Fibroblast of lung (primary cell): ENCODE data around the gene UGT2A2. TPM values are rescaled to one million over a fixed set of nuclear protein-coding genes. Genes with fewer than 3 reads are reported as not detected.

ENCODE experiments used
- DNase-seq, 2 donors: peaks; one replicate each; pipeline versions ENCODE4 v3.0.0 to v3.0.0-alpha.2; 2010; ENCODE audit warnings: low read depth in 2 of 2
- H2AFZ ChIP-seq: 2 replicates; pipeline ENCODE4 v1.5.1; 2012; ENCODE audit warnings: low read length, control low read depth, inconsistent platforms
- H3K27ac ChIP-seq: 2 replicates; pipeline ENCODE4 v1.5.1; 2011; ENCODE audit warnings: low read length, control low read depth; ENCODE audit not compliant: insufficient read depth
- H3K27me3 ChIP-seq: 2 replicates; pipeline ENCODE4 v1.5.1; 2011; ENCODE audit warnings: mild to moderate bottlenecking, low read length; ENCODE audit not compliant: control insufficient read depth, insufficient read depth
- H3K36me3 ChIP-seq: 2 replicates; pipeline ENCODE4 v1.5.1; 2011; ENCODE audit warnings: low read length; ENCODE audit not compliant: control insufficient read depth, insufficient read depth
- H3K4me1 ChIP-seq: 2 replicates; pipeline ENCODE4 v1.5.1; 2011; ENCODE audit warnings: low read length; ENCODE audit not compliant: control insufficient read depth, insufficient read depth; ENCODE audit errors: extremely low read depth
- H3K4me2 ChIP-seq: 2 replicates; pipeline ENCODE4 v1.5.1; 2011; ENCODE audit warnings: low read length, control low read depth; ENCODE audit not compliant: insufficient read depth; ENCODE audit errors: extremely low read depth
- H3K4me3 ChIP-seq, 4 experiments: fragments of 200-600 bp in 1 of 4; sonication (generic) in 1 of 4; replicated peaks in 1 of 4; 2 replicates each; pipeline ENCODE4 v1.5.1; 2011 to 2016; ENCODE audit warnings: low read length in 4 of 4, low read depth in 3 of 4, mild to moderate bottlenecking in 3 of 4, control low read depth in 2 of 4, inconsistent platforms in 1 of 4, mixed read lengths in 1 of 4; ENCODE audit not compliant: insufficient read depth in 1 of 4; ENCODE audit errors: control extremely low read depth in 1 of 4
- H3K79me2 ChIP-seq: 2 replicates; pipeline ENCODE4 v1.5.1; 2012; ENCODE audit warnings: mild to moderate bottlenecking, low read length, inconsistent platforms; ENCODE audit not compliant: control insufficient read depth, insufficient read depth
- H3K9ac ChIP-seq: 2 replicates; pipeline ENCODE4 v1.5.1; 2011; ENCODE audit warnings: mild to moderate bottlenecking, low read length, control low read depth; ENCODE audit not compliant: insufficient read depth
- H3K9me3 ChIP-seq: 2 replicates; pipeline ENCODE4 v1.5.1; 2012; ENCODE audit warnings: low read depth, low read length; ENCODE audit not compliant: control insufficient read depth, insufficient read depth
- H4K20me1 ChIP-seq: 2 replicates; pipeline ENCODE4 v1.5.1; 2011; ENCODE audit warnings: low read length; ENCODE audit not compliant: control insufficient read depth, insufficient read depth; ENCODE audit errors: extremely low read depth
- CTCF ChIP-seq, 2 donors: IDR thresholded peaks in 1 of 2; conservative IDR thresholded peaks in 1 of 2; 1 replicate in 1 of 2; 2 replicates in 1 of 2; pipeline ENCODE4 v1.5.1; 2011 to 2012; ENCODE audit warnings: low read length in 2 of 2, control low read depth in 1 of 2, inconsistent platforms in 1 of 2, low read depth in 1 of 2, mild to moderate bottlenecking in 1 of 2
- EZH2 ChIP-seq: IDR thresholded peaks from 2 replicates; pipeline ENCODE4 v1.5.1; 2012; ENCODE audit warnings: low read length, control low read depth, mild to moderate bottlenecking; ENCODE audit errors: missing control alignments
- polyA plus RNA-seq, 2 donors: library from polyadenylated mRNA; depleted of rRNA in 1 of 2; stranded (reverse) in 1 of 2; unstranded in 1 of 2; fragments of >200 nt; gene quantifications; 2 replicates each; pipeline ENCODE4 v1.2.1, GENCODE V29; 2011 to 2012; ENCODE audit warnings: missing spikeins in 1 of 2
- total RNA-seq: library from RNA; depleted of rRNA; stranded (reverse); fragments of >200 nt; gene quantifications from 2 replicates; pipeline ENCODE4 v1.2.1, GENCODE V29; 2014

The UGT2A2 gene
- total and polyA plus RNA-seq, 2 donors (not counting 1 experiment from before 2014, with no cell fraction given), result not detected

GRCh38 chr4:69549651-69550050, 89.8 kb downstream of the UGT2A2 start:
- Histone ChIP-seq H3K36me3 (no peaks in the 10 kb centered on the region), H3K27ac (no peak overlapping the region), H3K4me3 (no peak overlapping the region), H3K4me2 (no peak overlapping the region), H3K4me1 (no peaks in the 10 kb centered on the region), H4K20me1 (no peaks in the 10 kb centered on the region), H3K79me2 (no peaks in the 10 kb centered on the region), H3K9me3 (no peaks in the 10 kb centered on the region), H3K27me3 (no peaks in the 10 kb centered on the region), H3K9ac (no peak overlapping the region), H2AFZ (no peak overlapping the region)
- no peak for TF ChIP-seq EZH2
- TF ChIP-seq CTCF (conservative IDR thresholded peaks at IDR 0.05 in 1 of 2, IDR thresholded peaks at IDR 0.05 in 1 of 2; ENCODE audit: low read depth in 1 of 2, low read length in 2 of 2), result no peak
- DNase-seq, result no peak

GRCh38 chr4:69546134-69546765, 93.2 kb downstream of the UGT2A2 start:
- Histone ChIP-seq H3K79me2 (no peaks in the 10 kb centered on the region), H3K27ac (no peak overlapping the region), H4K20me1 (no peaks in the 10 kb centered on the region), H3K4me3 (no peak overlapping the region), H3K9ac (no peak overlapping the region), H2AFZ (no peak overlapping the region), H3K9me3 (no peaks in the 10 kb centered on the region), H3K36me3 (no peaks in the 10 kb centered on the region), H3K4me1 (no peaks in the 10 kb centered on the region), H3K27me3 (no peaks in the 10 kb centered on the region), H3K4me2 (no peak overlapping the region)
- TF ChIP-seq EZH2 (no peak), CTCF (conservative IDR thresholded peaks at IDR 0.05 in 1 of 2, IDR thresholded peaks at IDR 0.05 in 1 of 2; ENCODE audit: low read depth in 1 of 2, low read length in 2 of 2) (no peak)
- peak; percentile 6 to 90 for DNase-seq

Other genes with a start within 250 kb of the UGT2A2 start
- 0.51 TPM in 1 of 2 replicates, not detected in the other for gene UGT2B4, start 143.7 kb downstream of the UGT2A2 start, total RNA-seq
- gene UGT2B4, start 143.7 kb downstream of the UGT2A2 start, polyA plus RNA-seq, result 0.29 TPM in 1 of 2 replicates, not detected in the other
- gene UGT2A1, start 13.6 kb upstream of the UGT2A2 start, total RNA-seq, result not detected in 2 replicates
- not detected in 2 replicates for gene UGT2A1, start 13.6 kb upstream of the UGT2A2 start, polyA plus RNA-seq
- not detected in 2 replicates for gene SULT1B1, start 121.0 kb upstream of the UGT2A2 start, total RNA-seq
- 0.03 and 0.05 TPM in 2 replicates for gene SULT1B1, start 121.0 kb upstream of the UGT2A2 start, polyA plus RNA-seq
- gene SULT1E1, start 220.5 kb upstream of the UGT2A2 start, total RNA-seq, result not detected in 2 replicates
- not detected in 2 replicates for gene SULT1E1, start 220.5 kb upstream of the UGT2A2 start, polyA plus RNA-seq